Body of pancreas (tissue), 4 donors: Measurements from ENCODE around the gene GDF3.
A peak's percentile ranks its signal among the peaks of the same experiment; 100 is the strongest.
"Not testable (repeated sequence)": the region's sequence is repeated elsewhere in the genome, so short reads cannot be mapped to it uniquely, and the experiment has no call there.

ENCODE experiments used
- POLR2A ChIP-seq, 3 donors: fragments of 450-650 bp; IDR thresholded peaks; one replicate each; pipeline ENCODE4 v1.6.1; 2016; ENCODE audit warnings: antibody characterized with exemption in 3 of 3, mild to moderate bottlenecking in 2 of 3
- TF ChIP-seq, protein P1 (sequence below), 7 experiments: fragments of 450-650 bp in 4 of 7; fragments of 200-600 bp in 3 of 7; sonication (generic) in 3 of 7; IDR thresholded peaks; one replicate each; pipeline ENCODE4 v1.5.1; 2016 to 2019; ENCODE audit warnings: antibody characterized with exemption in 7 of 7

DNA sequence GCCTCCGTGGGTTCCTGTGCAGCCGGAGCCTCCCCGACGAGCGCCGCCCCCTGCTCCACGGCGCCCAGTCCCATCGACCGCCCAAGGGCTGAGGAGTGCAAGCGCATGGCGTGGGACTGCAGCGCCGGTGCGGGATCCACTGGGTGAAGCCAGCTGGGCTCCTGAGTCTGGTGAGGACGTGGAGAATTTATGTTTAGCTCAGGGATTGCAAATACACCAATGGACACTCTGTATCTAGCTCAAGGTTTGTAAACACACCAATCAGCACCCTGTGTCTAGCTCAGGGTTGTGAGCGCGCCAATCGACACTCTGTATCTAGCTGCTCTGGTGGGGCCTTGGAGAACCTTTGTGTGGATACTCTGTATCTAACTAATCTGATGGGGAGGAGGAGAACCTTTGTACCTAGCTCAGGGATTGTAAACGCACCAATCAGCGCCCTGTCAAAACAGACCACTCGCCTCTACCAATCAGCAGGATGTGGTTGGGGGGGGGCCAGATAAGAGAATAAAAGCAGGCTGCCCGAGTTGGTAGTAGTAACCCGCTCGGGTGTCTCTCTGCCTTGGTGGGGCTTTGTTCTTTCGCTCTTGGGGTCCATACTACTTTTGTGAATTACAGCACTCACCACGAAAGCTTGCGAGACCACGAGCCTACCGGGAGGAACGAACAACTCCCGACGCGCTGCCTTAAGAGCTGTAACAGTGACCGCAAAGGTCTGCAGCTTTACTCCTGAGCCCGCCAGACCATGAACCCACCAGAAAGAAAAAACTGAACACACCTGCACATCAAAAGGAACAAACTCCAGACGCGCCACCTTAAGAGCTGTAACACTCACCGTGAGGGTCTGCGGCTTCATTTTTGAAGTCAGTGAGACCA is 55.2 kb downstream of the GDF3 start:
- TF ChIP-seq, protein P1, sequence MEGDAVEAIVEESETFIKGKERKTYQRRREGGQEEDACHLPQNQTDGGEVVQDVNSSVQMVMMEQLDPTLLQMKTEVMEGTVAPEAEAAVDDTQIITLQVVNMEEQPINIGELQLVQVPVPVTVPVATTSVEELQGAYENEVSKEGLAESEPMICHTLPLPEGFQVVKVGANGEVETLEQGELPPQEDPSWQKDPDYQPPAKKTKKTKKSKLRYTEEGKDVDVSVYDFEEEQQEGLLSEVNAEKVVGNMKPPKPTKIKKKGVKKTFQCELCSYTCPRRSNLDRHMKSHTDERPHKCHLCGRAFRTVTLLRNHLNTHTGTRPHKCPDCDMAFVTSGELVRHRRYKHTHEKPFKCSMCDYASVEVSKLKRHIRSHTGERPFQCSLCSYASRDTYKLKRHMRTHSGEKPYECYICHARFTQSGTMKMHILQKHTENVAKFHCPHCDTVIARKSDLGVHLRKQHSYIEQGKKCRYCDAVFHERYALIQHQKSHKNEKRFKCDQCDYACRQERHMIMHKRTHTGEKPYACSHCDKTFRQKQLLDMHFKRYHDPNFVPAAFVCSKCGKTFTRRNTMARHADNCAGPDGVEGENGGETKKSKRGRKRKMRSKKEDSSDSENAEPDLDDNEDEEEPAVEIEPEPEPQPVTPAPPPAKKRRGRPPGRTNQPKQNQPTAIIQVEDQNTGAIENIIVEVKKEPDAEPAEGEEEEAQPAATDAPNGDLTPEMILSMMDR (IDR thresholded peaks at IDR 0.05) = not testable (repeated sequence)
- TF ChIP-seq POLR2A (IDR thresholded peaks at IDR 0.05) = peak; percentile 19 to 56 (median 50)
